Stimulated activated CD8-positive, alpha-beta memory T cell treated with anti-CD3 and anti-CD28 coated beads, Interleukin-4, amount 100 ng/mL, for 24 hours (primary cell): Measurements from ENCODE around the gene AMIGO2.
"Not testable (repeated sequence)": the region's sequence is repeated elsewhere in the genome, so short reads cannot be mapped to it uniquely, and the experiment has no call there.

Source experiments
- DNase-seq: peaks from one replicate; pipeline ENCODE4 v3.0.0-alpha.2; 2020; ENCODE audit warnings: low read depth

Gene AMIGO2

DNA sequence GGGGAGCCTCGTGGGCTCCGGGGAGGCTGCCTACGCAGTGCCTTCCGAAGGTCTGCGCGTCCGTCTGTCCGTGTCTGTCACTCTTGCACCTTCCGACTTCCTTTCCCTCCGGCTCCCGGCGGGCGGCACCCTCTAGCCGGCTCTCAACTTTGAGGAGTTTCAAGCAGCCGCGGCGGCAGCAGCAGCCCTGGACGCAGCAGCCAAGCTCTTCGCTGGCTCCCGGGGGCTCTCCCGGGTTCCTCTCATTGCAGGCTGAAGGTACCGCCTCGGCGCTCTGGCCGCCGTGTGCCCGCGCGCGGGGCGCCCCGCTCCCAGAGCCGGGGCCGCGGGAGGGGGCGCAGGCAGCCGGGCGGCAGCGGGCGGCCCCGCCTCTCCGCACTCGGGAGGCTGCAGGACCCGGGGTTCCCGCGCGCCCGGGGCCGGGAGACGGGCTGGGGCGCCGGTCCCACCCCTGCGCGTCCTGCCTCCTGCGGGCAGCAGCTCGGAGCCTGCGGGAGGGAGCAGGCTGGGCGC is at the start of gene AMIGO2, which contains the start of gene PCED1B:
Gene AMIGO2, minus strand, starts transcription at position 492 of the 513 bp plus-strand sequence. CDS start 957 bp downstream, outside the sequence.
Gene PCED1B, plus strand, starts transcription at position 154 of the 513 bp plus-strand sequence. CDS start 155,443 bp downstream, outside the sequence.
- peak; percentile 54 for DNase-seq

DNA sequence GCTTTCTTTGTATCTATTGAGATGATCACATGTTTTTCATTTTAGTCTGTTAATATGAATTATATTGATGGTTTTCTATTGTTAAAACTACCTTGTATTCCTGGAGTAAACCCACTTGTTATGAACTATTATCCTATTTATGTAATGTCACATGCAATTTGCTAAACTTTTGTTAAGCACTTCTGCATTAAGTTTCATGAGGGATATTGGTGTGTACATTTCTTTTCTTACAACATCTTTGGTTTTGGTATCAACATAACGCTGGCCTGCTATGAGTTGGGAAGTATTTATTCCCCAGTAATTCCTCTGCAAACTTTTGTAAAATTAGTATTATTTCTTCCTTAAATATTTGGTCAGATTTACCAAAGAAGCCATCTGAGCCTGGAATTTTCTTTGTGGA is 46.5 kb upstream of the AMIGO2 start:
- no peak for DNase-seq

GRCh38 chr12:47124451-47124850 is 44.7 kb upstream of the AMIGO2 start:
- no peak for DNase-seq

GRCh38 chr12:47123730-47124129 is 44.0 kb upstream of the AMIGO2 start:
- DNase-seq: no peak

DNA sequence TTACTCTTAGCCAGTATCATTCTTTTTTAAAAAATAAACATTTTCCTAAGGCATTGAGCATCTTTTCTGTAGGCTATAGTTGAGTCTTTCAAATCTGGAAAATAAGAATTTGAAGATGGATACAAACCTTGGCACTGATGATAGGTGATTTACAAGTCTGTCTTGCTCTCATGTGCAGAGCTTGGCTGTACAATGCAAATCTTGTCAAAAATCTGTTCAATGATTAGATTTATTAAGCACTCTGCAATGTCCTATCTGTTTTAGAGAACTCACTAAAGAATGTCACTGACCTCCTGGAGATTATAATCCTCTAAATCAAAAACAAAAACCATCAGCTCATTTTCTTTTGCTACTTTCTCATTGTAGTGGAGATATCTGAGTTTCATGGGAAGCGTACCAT is 42.8 kb upstream of the AMIGO2 start:
- DNase-seq: no peak

GRCh38 chr12:47121146-47121545 is 41.4 kb upstream of the AMIGO2 start:
- DNase-seq: no peak

DNA sequence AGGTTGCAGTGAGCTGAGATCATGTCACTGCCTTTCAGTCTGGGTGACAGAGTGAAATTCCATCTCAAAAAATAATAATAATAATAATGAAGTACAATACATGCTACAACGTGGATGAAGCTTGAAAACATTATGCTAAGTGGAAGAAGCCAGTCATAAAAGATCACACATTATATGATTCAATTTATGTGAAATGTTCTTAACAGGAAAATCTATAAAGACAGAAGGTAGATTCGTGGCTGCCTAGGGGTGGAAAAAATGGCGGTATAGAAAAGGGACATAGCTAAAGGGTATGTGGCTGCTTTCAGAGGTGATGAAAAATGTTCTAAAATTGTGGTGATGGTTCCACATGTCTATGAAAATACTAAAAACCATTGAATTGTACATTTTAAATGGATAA is 41.0 kb upstream of the AMIGO2 start:
- DNase-seq: no peak

GRCh38 chr12:47117305-47117704 is 37.5 kb upstream of the AMIGO2 start:
- DNase-seq: not testable (repeated sequence)

DNA sequence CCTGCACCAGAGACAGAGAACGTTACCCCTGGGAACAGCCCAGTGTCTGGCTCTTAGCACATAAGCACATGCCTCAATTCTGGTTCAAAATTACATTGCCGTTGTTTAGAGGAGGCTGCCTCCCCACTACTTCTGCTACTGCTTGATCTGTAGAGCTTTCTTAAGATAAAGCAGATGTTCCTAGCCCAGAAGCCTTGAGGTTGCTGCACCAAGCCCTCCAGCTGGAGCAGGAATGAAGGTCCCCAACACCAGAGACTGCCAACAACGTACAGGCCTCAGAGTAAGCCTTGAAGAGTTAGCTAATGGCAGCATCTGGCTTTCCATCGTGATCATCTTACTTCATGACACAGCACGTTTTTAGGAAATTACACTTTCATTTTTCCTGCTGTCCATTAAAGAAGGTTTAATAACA is 34.7 kb upstream of the AMIGO2 start:
- no peak for DNase-seq

DNA sequence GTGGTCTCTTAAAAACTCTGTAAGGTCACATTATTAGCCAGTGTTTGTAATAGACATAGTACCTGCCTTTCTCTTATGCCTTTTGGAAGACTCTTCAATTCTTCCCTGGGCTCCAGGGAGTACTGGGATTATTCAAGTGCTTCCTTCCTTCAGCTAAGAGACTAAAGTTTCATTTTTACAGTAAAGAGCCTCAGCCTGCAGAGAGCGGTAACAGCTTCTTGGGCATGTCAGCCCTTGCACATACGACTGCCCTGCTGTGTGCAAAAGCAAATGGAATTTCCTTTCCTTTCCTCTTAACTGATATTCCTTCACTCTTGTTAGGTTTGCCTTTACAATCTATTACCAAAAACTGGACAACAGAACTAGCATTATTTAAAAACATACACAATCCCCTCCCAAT is 32.9 kb upstream of the AMIGO2 start:
- DNase-seq: no peak

DNA sequence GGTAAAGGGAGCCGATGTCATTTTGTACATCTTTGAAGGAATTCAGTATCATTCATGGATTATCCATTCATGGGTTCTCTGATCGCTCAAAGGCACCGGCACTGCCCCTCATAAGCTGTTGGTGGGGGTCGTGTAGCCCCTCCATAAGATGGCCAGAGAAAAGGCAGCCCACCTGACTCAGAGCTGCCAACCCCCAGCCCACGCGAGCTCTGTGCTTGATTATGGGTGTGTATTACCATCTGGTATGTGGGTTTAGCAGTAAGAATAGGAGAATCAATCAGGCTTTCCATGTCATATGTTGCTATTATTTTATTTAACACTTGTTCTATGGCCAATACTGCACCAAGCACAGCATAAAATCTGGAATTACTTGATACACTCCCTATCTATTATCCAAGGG is 32.1 kb upstream of the AMIGO2 start:
- DNase-seq: no peak

DNA sequence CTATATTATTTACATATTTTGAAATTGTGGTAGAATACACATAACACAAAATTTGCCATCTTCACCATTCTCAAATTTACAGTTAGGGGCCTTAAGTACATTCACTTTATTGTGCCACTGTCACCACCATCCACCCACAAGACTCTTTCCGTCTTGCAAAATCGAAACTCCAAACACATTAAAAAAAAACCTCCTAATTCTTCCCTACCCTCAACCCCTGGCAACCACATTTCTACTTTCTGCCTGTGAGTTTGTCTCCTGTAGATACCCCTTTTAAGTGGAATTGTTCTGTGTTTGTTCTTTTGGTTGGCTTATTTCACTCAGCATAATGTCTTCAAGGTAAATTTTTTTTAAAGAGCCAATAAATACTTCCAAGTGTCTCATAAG is 31.6 kb upstream of the AMIGO2 start:
- no peak for DNase-seq

DNA sequence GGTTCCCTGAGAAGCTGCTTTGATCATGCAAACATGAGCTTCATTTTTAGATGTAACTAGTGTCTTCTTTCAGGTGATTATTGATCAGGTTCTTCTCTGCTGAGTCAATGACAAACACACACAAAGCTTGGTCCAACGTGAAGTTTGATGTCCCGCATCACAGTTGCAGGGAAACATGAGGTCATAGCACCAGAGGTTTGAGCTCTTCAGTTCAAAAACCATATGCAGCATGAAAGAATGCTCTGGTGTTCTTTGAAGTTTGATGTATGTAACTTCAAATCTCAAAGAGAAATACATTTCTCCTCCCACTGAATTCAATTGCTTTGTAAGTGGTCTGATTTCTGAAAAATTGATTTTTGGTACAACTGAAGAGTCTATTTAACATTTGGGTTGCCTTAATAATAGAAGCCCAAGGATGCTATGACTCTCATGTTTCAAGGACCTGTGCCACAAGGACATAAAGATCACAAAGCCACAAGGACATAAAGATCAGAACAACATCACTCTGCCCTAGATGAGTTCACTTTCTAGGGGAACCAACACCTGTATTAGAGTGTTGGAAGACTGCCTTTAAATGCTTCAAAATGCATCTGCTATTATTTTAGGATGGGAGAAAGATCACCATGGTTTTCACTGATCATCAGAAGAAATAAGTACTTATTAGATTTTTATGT is 31.1 kb upstream of the AMIGO2 start:
- DNase-seq: no peak

DNA sequence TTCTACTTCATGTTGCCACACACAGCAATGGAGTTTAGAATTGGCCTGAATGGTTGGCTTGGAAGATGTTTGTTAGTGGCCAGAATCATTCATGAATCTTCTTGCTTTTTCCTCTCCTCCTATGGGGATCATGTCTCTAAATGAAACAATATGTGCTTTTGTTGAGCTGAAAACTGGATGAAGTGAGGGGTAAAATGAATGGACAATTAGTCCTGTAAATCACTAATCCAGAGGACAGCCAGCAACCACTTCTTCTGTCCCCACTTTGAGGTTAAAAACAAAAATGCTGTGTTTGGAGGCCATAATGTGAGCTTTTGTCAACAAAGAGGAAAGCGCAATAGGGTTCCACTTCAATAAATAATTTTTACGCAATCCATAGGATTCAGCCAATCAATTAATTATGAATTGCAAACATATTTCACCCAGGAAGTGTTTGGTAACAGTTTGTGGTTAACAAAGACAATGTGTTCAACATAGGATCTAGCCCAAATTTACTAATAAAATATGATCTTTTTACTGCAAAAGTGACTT is 30.3 kb upstream of the AMIGO2 start:
- DNase-seq: no peak

DNA sequence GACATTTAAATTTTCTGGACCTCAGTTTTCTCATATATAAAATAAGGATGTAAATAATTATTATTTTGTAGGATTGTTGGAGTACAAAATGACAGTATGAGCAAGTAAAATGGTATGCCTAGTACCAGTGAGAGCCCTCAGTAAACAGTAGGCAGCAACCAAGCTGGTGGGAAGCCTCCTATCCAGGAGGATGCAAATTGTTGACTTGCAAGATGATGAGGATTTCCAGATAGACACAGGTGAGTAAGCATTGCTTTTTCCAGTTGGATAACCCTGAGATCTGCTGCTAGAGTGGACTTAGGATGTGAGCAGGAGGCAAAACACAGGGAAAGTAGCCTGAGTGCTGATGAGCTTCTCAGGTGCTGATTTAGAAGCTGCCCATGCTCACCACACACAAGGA is 28.2 kb upstream of the AMIGO2 start:
- no peak for DNase-seq

DNA sequence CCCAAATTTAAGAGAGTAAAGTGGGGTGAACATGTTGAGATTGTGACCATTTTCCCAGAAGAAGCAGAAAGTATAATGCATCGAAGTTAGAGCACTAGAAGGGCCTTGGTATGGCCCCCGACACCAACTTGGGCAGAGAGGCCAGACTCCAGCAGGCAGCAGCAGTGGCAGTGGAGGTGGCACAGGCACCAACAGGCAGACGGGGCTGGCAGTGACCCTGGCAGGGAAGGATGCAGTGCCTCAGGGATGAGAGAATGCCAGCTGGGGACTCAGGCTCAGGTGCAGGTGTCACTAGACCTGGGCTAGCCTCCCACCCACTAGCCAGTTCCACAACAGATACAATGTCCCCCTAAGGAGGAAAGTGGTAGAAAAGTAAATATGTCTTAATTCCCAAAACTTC is 27.7 kb upstream of the AMIGO2 start:
- DNase-seq: no peak

GRCh38 chr12:47105914-47106674 is 26.3 kb upstream of the AMIGO2 start:
- DNase-seq: no peak

DNA sequence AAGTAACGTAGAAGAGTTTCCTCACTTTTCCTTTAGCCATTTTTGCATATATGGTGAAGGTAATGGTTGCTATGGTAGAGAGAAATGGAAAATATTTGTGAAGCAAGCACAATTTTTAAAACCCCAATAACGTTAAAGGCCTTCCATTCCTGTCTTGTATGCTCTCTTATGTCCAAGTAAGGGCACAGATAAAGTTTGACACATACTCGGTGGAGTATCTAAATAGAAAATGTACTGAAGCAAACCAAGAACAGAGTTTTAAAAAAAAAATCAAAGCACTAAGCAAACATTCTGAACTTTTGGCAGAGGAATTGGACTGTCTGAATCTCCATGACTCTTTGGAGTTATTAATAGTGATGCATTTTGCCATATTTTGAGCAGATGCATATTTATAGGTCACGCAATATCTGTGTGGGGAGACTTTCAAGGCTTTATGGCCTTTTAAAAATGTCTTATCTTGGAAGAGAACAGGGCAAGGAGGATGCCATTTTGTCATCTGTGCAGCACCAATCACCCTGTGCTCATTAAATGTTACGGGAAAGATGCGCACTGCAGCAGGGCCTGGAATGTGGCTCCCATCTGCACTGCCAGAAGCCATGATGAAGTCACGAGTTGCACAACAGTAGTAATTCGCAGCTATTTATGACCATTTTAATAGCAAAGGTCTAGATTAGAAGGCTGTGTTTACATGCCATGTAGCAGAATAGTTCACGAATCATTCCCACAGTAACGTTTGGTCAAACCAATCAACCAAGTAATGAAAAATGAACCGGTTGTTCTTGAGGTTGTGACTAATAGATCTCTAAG is 23.3 kb upstream of the AMIGO2 start:
- DNase-seq: no peak

GRCh38 chr12:47102406-47102805 is 22.6 kb upstream of the AMIGO2 start:
- DNase-seq: no peak

DNA sequence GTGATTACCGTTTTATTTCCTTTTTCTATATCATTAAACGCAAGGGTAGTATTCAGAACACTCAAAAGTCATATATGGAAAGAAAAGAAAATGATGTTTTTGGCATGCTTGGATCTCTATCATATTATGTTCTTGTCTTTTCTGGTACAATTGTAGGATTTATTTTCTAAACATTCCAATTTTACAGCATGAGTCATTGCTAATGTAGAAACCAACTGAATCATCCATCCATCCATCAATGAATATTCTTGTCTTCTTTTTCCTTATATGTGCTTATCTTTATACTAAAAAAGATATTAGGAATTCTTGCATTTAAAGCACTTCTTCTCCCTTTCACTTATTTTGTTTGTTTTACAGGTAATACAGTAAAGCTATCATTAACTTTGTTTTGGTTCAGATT is 20.4 kb upstream of the AMIGO2 start:
- DNase-seq: no peak

DNA sequence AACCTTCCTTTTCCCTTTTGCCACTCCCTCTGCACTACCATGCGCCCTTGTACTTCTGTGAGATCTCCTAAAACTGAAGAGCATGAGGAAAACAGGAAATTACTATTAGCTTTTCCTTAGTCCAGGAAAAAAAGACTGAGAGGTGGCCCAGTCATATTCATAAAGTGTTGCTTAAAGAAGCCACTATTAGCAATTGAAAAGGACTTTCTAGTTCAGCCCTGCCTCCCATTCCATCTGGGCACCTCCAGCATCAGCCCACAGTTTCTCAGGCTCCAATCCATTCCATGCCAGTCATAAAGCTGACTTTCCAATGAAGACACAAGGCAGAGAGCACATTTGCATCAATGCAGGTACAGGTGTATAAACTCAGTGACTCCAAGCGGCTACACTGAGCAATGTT is 19.9 kb upstream of the AMIGO2 start:
- no peak for DNase-seq

GRCh38 chr12:47098099-47098498 is 18.3 kb upstream of the AMIGO2 start:
- no peak for DNase-seq
